Left lung (tissue), 10 donors: ENCODE measurements around the gene WRAP73. TPM values are rescaled to one million over a fixed set of nuclear protein-coding genes. Genes with fewer than 3 reads are reported as not detected.

Source experiments
- ATAC-seq: fragments of 200-7000 bp; cut with Tn5 transposase; one replicate; pipeline ENCODE4 v1.9.1; 2020; ENCODE audit warnings: moderate library complexity
- DNase-seq, 4 donors: peaks; one replicate each; pipeline ENCODE4 v3.0.0-alpha.2; 2013 to 2020
- H3K27ac ChIP-seq, 2 donors: fragments of 200-600 bp; sonication (generic) in 1 of 2; one replicate each; pipeline versions ENCODE4 v1.5.0 to v1.8.0; 2020 to 2021
- H3K27me3 ChIP-seq, 2 donors: fragments of 200-600 bp; sonication (generic) in 1 of 2; one replicate each; pipeline versions ENCODE4 v1.5.0 to v1.8.0; 2020 to 2021
- H3K36me3 ChIP-seq, 2 donors: fragments of 200-600 bp; sonication (generic) in 1 of 2; one replicate each; pipeline versions ENCODE4 v1.5.0 to v1.8.0; 2020 to 2021
- H3K4me1 ChIP-seq, 2 donors: fragments of 200-600 bp; one replicate each; pipeline ENCODE4 v1.8.0; 2021
- H3K4me3 ChIP-seq, 2 donors: fragments of 200-600 bp; sonication (generic) in 1 of 2; one replicate each; pipeline versions ENCODE4 v1.5.0 to v1.8.0; 2020 to 2021; ENCODE audit warnings: mild to moderate bottlenecking in 1 of 2
- H3K9me3 ChIP-seq, 2 donors: fragments of 200-600 bp; sonication (generic) in 1 of 2; one replicate each; pipeline versions ENCODE4 v1.5.0 to v1.8.0; 2020 to 2021
- CTCF ChIP-seq, 2 donors: fragments of 200-600 bp; sonication (generic) in 1 of 2; IDR thresholded peaks; one replicate each; pipeline versions ENCODE4 v1.5.0 to v1.8.0; 2021; ENCODE audit warnings: antibody characterized with exemption in 2 of 2
- intact Hi-C, 2 donors: fragments of 100-400 bp; cut with DNase I; formaldehyde crosslinking; loops; one replicate each; pipeline versions ENCODE4 v1.11.2 to v1.14.2; 2022
- polyA plus RNA-seq, 6 donors: library from polyadenylated mRNA; unstranded; fragments of 120-200 nt; gene quantifications; one replicate each; pipeline ENCODE4 v1.2.1, GENCODE V29; 2013; ENCODE audit not compliant: insufficient read length in 6 of 6
- total RNA-seq, 2 donors: library from RNA; stranded (reverse); fragmentation: NEBNext Ultra II Directional; extraction: Animal tissue kit (Norgen Biotek cat#: 25700); gene quantifications; one replicate each; pipeline ENCODE4 v1.2.1, GENCODE V29; 2021
- donor health status: DM: no; HTN: yes; CAD: no.
- donor health status: DM: no; HTN: no; CAD: no.

Gene WRAP73
- total and polyA plus RNA-seq, 8 donors = 14.3 to 23.1 (median 16.0) TPM

- TF ChIP-seq CTCF (IDR thresholded peaks at IDR 0.05) = no peak
- Histone ChIP-seq H3K4me3 (no peak overlapping the region), H3K9me3 (no peaks in the 10 kb centered on the region), H3K27ac (no peak overlapping the region), H3K36me3 (no peaks in the 10 kb centered on the region), H3K4me1 (peaks cover under 1 to 6% of the 10 kb centered on the region in 2 donors), H3K27me3 (peaks cover 15 to 66% of the 10 kb centered on the region in 2 donors)
- intact Hi-C loops = no loop called here
- DNase-seq = peak in 2 of 4 donors; percentile 26 to 77
- no peak for ATAC-seq
Observed at GRCh38 chr1:3657578-3658230, 7.8 kb upstream of the WRAP73 start.

- no peak for ATAC-seq
Observed at GRCh38 chr1:3657096-3657475, 7.2 kb upstream of the WRAP73 start.

GRCh38 chr1:3656450-3657095 is 6.7 kb upstream of the WRAP73 start:
- ATAC-seq = no peak
- no peaks in the 10 kb centered on the region for H3K36me3 ChIP-seq
- no peak overlapping the region for H3K4me3 ChIP-seq
- no peaks in the 10 kb centered on the region for H3K9me3 ChIP-seq
- intact Hi-C loops = no loop called here
- peaks cover 26 to 77% of the 10 kb centered on the region in 2 donors for H3K27me3 ChIP-seq
- no peak for TF ChIP-seq CTCF (IDR thresholded peaks at IDR 0.05)
- DNase-seq = peak in 1 of 4 donors; percentile 17
- H3K27ac ChIP-seq = no peak overlapping the region
- peaks cover 9 to 18% of the 10 kb centered on the region in 2 donors for H3K4me1 ChIP-seq

More at GRCh38 chr1:3657096-3657475, 7.2 kb upstream of the WRAP73 start:
- H3K9me3 ChIP-seq = no peaks in the 10 kb centered on the region
- H3K27me3 ChIP-seq = peaks cover 21 to 72% of the 10 kb centered on the region in 2 donors
- no peak overlapping the region for H3K4me3 ChIP-seq
- TF ChIP-seq CTCF (IDR thresholded peaks at IDR 0.05) = no peak
- H3K36me3 ChIP-seq = no peaks in the 10 kb centered on the region
- no peak overlapping the region for H3K27ac ChIP-seq
- H3K4me1 ChIP-seq = peaks cover 4 to 12% of the 10 kb centered on the region in 2 donors
- DNase-seq = peak in 1 of 4 donors; percentile 9
- intact Hi-C loops = no loop called here

GRCh38 chr1:3654549-3655281 is 4.8 kb upstream of the WRAP73 start:
- Histone ChIP-seq H3K4me1 (peaks cover 12 to 33% of the 10 kb centered on the region in 2 donors), H3K9me3 (no peaks in the 10 kb centered on the region), H3K4me3 (no peak overlapping the region), H3K27ac (no peak overlapping the region), H3K36me3 (no peaks in the 10 kb centered on the region), H3K27me3 (peaks cover 41 to 92% of the 10 kb centered on the region in 2 donors)
- no peak for TF ChIP-seq CTCF (IDR thresholded peaks at IDR 0.05)
- intact Hi-C loops = no loop called here
- DNase-seq = peak in 2 of 4 donors; percentile 17 to 46
- ATAC-seq = no peak

- intact Hi-C loops = no loop called here
- H3K27ac ChIP-seq = no peak overlapping the region
- no peak for ATAC-seq
- peak overlapping the region in 1 of 2 donors; percentile 99 for H3K4me3 ChIP-seq
- H3K4me1 ChIP-seq = peaks cover 16 to 44% of the 10 kb centered on the region in 2 donors
- H3K9me3 ChIP-seq = no peaks in the 10 kb centered on the region
- peak in 1 of 4 donors; percentile 55 for DNase-seq
- peaks cover 41 to 82% of the 10 kb centered on the region in 2 donors for H3K27me3 ChIP-seq
- no peak for TF ChIP-seq CTCF (IDR thresholded peaks at IDR 0.05)
- H3K36me3 ChIP-seq = no peaks in the 10 kb centered on the region
Observed at GRCh38 chr1:3653286-3653618, 3.3 kb upstream of the WRAP73 start.
